Activated naive CD8-positive, alpha-beta T cell treated with anti-CD3 and anti-CD28 coated beads for 36 hours (primary cell): ENCODE measurements around the gene RNF222. TPM values are rescaled to one million over a fixed set of nuclear protein-coding genes. Genes with fewer than 3 reads are reported as not detected.
"Not testable (repeated sequence)": the region's sequence is repeated elsewhere in the genome, so short reads cannot be mapped to it uniquely, and the experiment has no call there.

ENCODE experiments used
- DNase-seq: peaks from one replicate; pipeline ENCODE4 v3.0.0; 2021
- H3K27ac Mint-ChIP-seq: one replicate; pipeline ENCODE4 v1.8.0; 2022; ENCODE audit warnings: mild to moderate bottlenecking, moderate library complexity, mixed read lengths
- H3K27me3 Mint-ChIP-seq: one replicate; pipeline ENCODE4 v1.8.0; 2022; ENCODE audit warnings: mild to moderate bottlenecking, mixed read lengths
- H3K36me3 Mint-ChIP-seq: one replicate; pipeline ENCODE4 v1.8.0; 2021; ENCODE audit warnings: mild to moderate bottlenecking, mixed read lengths
- H3K4me1 Mint-ChIP-seq: one replicate; pipeline ENCODE4 v1.8.0; 2021; ENCODE audit warnings: mixed read lengths
- H3K4me3 Mint-ChIP-seq: one replicate; pipeline ENCODE4 v1.8.0; 2022; ENCODE audit warnings: mild to moderate bottlenecking, moderate library complexity, mixed read lengths
- H3K9me3 Mint-ChIP-seq: one replicate; pipeline ENCODE4 v1.8.0; 2022; ENCODE audit warnings: mixed read lengths
- total RNA-seq, 2 experiments: library from RNA; stranded (reverse); gene quantifications; one replicate each; pipeline ENCODE4 v1.2.3, GENCODE V29; 2021

Gene RNF222
- total RNA-seq, 2 experiments from 2014 or later: 0.14 to 0.22 TPM

DNA sequence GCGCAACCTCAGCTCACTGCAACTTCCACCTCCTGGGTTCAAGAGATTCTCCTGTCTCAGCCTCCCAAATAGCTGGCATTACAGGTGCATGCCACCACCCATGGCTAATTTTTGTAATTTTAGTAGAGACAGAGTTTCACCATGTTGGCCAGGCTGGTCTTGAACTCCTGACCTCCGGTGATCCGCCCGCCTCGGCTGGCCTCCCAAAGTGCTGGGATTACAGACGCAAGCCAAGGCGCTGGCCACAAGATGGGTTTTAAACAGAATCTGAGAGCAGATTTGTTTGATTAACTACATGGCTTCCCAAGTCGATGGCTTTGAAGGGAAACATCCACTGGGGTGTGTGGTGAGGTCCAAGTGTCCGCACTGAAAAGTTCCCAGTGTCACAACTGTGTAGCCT is 3.1 kb downstream of the RNF222 start:
- not testable (repeated sequence) for H3K4me1 Mint-ChIP-seq, H3K4me3 Mint-ChIP-seq, DNase-seq, H3K36me3 Mint-ChIP-seq, H3K9me3 Mint-ChIP-seq, H3K27ac Mint-ChIP-seq
- peaks cover 12% of the 10 kb centered on the region for H3K27me3 Mint-ChIP-seq

DNA sequence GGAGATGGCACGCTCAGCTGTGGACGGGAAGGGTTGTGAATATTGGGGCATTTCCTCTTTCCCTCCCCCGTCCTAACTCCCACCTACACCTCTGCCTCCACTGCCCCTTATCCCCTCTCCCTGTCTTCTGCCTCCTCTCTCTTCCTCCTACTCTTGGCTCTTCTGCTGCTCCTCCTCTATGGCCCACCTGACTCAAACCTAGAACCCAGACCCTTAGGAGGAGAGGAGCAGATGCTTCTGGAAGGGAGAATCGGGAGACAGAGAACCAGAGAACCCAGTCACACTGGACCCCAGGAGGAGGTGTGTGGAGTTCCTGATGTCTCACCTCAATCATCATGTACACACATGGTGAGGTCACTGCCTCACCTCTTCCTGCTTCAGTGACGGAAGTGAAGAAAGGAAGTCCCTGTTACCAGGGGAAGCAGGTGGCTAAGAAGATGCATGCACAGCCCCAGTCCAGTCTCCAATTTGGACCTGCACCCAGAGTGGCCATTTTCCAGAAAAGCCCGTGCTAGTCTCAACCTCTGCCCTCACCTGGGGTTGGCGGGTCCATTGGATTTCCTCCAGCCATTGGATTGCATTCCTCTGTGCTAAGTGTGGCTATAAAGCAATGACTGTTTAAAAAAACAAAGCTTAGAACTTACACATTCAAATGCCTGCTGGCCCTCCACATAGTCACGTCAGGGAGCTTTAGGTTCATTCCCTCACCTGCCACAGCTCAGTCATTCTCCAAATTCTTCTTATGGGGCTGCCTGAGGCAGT is 4.0 kb downstream of the RNF222 start:
- DNase-seq: peak; percentile 28
- H3K4me1 Mint-ChIP-seq: peaks cover 9% of the 10 kb centered on the region
- H3K27me3 Mint-ChIP-seq: peaks cover 12% of the 10 kb centered on the region
- no peak overlapping the region for H3K4me3 Mint-ChIP-seq
- H3K27ac Mint-ChIP-seq: peak overlapping the region; percentile 86
- H3K36me3 Mint-ChIP-seq: no peaks in the 10 kb centered on the region
- H3K9me3 Mint-ChIP-seq: no peaks in the 10 kb centered on the region

GRCh38 chr17:8392674-8393469 is 4.8 kb downstream of the RNF222 start:
- no peak for DNase-seq
- peak overlapping the region; percentile 86 for H3K27ac Mint-ChIP-seq
- peaks cover 9% of the 10 kb centered on the region for H3K4me1 Mint-ChIP-seq
- peaks cover 4% of the 10 kb centered on the region for H3K27me3 Mint-ChIP-seq
- no peaks in the 10 kb centered on the region for H3K36me3 Mint-ChIP-seq
- H3K4me3 Mint-ChIP-seq: no peak overlapping the region
- no peaks in the 10 kb centered on the region for H3K9me3 Mint-ChIP-seq

DNA sequence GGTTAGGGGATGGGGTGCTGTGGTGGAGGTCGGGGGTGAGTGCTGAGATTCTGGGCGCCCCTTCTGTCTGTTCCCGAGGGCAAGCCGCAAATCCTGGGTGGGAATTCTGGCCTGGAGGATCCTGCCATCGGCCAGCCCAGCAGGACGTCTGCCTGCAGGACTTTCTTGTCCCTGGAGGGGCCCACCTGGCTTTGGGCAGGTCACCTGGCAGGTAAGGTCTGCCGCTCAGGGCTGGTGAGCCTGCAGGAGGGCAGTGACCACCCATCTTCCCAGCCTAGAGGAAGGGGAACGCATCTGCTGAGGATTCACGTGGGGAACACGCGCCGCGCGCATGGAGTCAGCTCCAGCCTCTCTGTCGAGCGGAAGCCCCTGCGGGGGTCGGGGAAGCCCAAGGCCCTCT is 5.4 kb downstream of the RNF222 start:
- no peaks in the 10 kb centered on the region for H3K27me3 Mint-ChIP-seq
- no peaks in the 10 kb centered on the region for H3K36me3 Mint-ChIP-seq
- H3K4me1 Mint-ChIP-seq: peaks cover 9% of the 10 kb centered on the region
- no peak for DNase-seq
- no peaks in the 10 kb centered on the region for H3K9me3 Mint-ChIP-seq
- H3K27ac Mint-ChIP-seq: no peak overlapping the region
- no peak overlapping the region for H3K4me3 Mint-ChIP-seq

DNA sequence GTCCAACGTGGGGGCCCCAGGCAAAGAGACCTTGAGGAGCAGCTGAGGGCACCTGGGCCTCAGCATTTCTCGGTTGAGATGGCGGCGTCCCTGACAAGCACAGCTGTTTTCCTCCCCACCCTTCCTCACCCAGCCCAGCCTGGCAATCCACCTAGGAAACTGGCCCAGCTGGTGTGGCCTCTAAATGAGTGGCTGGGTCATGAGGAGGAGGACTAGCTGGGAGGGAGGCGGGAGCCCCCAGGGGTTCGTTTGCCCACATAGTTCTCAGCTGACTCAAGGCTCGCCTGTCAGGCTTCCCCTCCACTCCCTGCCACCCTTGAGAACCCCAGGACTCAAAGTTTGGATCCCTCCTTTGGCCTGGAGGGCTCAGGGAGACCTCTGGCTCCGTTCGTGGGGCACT is 5.9 kb downstream of the RNF222 start:
- Mint-ChIP-seq H3K27me3 (no peaks in the 10 kb centered on the region), H3K36me3 (no peaks in the 10 kb centered on the region), H3K4me1 (peaks cover 12% of the 10 kb centered on the region), H3K4me3 (no peak overlapping the region), H3K27ac (no peak overlapping the region), H3K9me3 (no peaks in the 10 kb centered on the region)
- no peak for DNase-seq

GRCh38 chr17:8387914-8388651 is 9.5 kb downstream of the RNF222 start:
- H3K9me3 Mint-ChIP-seq: no peaks in the 10 kb centered on the region
- peaks cover 17% of the 10 kb centered on the region for H3K4me1 Mint-ChIP-seq
- peaks cover under 1% of the 10 kb centered on the region for H3K27me3 Mint-ChIP-seq
- DNase-seq: no peak
- no peak overlapping the region for H3K4me3 Mint-ChIP-seq
- no peak overlapping the region for H3K27ac Mint-ChIP-seq
- H3K36me3 Mint-ChIP-seq: peaks cover under 1% of the 10 kb centered on the region

GRCh38 chr17:8386841-8387240 is 10.8 kb downstream of the RNF222 start:
- Mint-ChIP-seq H3K36me3 (peaks cover 13% of the 10 kb centered on the region), H3K4me3 (no peak overlapping the region), H3K27ac (no peak overlapping the region), H3K4me1 (peaks cover 22% of the 10 kb centered on the region), H3K9me3 (no peaks in the 10 kb centered on the region), H3K27me3 (peaks cover 5% of the 10 kb centered on the region)
- DNase-seq: no peak

DNA sequence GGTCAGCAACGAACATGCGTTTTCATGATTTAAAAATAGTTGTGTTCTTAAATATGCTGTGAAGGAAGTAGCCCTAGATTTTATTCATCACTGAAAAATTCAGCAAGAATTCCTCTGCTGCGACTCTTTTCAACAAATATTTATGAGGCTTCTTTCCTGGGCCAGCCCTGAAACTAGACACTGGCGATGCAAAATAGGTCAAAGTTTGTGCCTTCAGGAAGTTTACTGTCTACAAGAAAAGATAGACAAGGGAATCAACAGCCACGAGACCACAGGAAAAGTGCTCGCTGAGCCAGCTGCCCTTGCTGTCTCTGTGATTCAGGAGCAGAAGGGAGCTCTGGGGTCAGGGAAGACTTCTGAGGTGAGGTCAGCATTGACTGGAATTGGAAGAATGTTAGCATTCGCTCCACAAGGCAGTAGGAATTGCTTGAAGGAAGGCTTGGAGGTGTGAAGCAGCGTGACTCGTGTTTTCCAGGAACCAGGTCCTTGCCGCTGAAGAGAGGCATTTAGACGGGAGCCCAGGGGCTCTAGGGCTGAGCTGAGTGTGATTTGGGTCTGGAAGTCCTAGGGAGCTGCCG is 12.7 kb downstream of the RNF222 start:
- Mint-ChIP-seq H3K9me3 (no peaks in the 10 kb centered on the region), H3K4me3 (peak overlapping the region; percentile 97), H3K27ac (no peak overlapping the region), H3K4me1 (peaks cover 36% of the 10 kb centered on the region), H3K36me3 (peaks cover 32% of the 10 kb centered on the region), H3K27me3 (peaks cover 5% of the 10 kb centered on the region)
- no peak for DNase-seq

DNA sequence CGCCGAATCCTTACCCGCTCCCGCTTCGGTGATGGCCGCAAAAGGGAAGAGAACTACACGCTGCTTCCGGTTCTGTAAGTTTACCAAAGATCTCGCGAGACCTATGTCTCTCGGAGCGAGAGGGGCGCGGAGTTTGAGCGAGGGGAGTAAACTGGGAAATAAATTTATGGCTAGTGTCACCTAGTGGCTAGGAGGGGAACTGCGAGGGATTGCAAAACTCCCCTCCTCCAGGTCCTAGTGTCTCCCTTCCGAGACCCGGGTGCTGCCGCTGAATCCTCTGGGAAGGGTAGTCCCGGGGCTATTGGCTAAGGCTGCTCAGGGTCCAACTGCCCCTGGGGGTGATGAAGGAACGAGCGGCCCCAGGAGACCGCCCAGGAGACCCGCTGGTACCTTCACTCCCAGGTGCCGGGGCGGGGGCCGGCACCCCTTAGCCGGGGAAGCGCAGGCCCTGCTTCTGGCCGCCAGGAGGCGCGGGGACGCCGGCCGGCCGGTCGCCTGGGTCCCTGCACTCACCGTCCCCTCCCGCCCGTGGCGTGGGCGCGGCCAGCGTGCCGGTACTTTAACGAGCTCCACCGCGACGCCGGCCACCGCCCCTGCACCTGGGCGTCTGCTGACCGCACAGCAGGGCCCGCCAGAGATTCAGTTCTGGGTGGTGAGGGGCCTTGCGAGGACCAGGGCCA is 14.3 kb downstream of the RNF222 start, which contains the start of gene RPL26:
RPL26 (minus strand) TSS at position 51 of the 680 bp plus-strand sequence. CDS start 883 bp downstream, outside the sequence.
- H3K27ac Mint-ChIP-seq: peak within 1 kb of the TSS; percentile 99
- H3K4me1 Mint-ChIP-seq: peaks cover 49% of the 10 kb centered on the region
- no peaks in the 10 kb centered on the region for H3K9me3 Mint-ChIP-seq
- DNase-seq: peak; percentile 92
- peak within 1 kb of the TSS; percentile 97 for H3K4me3 Mint-ChIP-seq
- H3K27me3 Mint-ChIP-seq: peaks cover 5% of the 10 kb centered on the region
- H3K36me3 Mint-ChIP-seq: peaks cover 47% of the 10 kb centered on the region

DNA sequence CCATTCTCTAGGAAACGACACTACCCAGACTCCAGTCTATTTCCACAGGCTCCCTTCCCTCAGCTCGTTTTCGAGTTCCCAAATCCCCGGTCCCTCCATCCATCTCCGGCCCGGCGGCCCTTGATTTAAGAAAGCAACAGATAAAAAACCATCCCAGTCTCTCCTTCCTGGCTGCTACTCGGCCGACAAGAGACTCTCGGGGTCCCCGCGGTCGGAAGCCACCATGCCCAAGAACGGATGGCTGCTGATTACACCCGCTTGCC is 14.8 kb downstream of the RNF222 start:
- H3K4me1 Mint-ChIP-seq: peaks cover 53% of the 10 kb centered on the region
- peak overlapping the region; percentile 97 for H3K4me3 Mint-ChIP-seq
- H3K27me3 Mint-ChIP-seq: peaks cover 5% of the 10 kb centered on the region
- peaks cover 52% of the 10 kb centered on the region for H3K36me3 Mint-ChIP-seq
- no peaks in the 10 kb centered on the region for H3K9me3 Mint-ChIP-seq
- peak overlapping the region; percentile 99 for H3K27ac Mint-ChIP-seq
- no peak for DNase-seq

DNA sequence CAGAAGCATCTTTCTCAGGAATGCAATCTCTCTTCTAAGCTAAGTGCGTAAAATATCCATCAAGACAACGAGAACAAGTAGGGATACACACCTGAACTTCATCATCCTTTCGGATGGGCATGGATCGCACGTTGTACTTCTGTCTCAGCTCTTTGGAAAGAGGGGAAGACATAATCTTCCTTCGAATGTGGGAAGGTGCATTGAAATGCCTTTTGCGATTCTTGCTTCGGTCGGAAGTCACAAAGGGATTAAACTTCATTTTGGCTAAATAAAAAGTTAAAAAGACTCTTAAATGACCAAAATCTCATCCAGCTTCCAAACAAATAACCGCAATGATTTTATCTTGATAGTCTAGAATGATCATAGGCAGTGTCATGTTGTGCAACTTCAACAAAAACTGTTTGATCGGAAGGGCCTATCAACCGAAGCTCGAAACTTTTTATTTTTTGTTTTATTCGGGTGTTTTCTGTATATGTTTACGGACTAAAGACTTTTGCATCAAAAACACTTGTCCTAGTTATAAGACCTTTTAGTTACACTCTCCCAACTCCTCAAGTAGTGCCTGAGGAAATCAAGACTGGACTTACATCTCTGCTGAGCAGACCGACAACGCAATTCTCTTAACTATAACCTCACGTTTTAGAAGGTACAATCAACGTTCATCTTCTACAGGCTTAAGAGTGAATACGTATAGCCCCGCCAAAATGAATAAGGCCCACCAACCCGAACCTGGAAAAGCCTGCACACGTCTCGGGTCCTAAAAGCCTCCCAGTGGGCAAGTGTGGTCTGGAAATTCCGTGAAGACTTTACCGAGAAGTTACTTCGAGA is 15.4 kb downstream of the RNF222 start:
- no peak for DNase-seq
- peaks cover 5% of the 10 kb centered on the region for H3K27me3 Mint-ChIP-seq
- H3K27ac Mint-ChIP-seq: peak overlapping the region; percentile 99
- peaks cover 56% of the 10 kb centered on the region for H3K36me3 Mint-ChIP-seq
- no peaks in the 10 kb centered on the region for H3K9me3 Mint-ChIP-seq
- peaks cover 58% of the 10 kb centered on the region for H3K4me1 Mint-ChIP-seq
- H3K4me3 Mint-ChIP-seq: peak overlapping the region; percentile 97

- H3K4me1 Mint-ChIP-seq: peaks cover 66% of the 10 kb centered on the region
- H3K27me3 Mint-ChIP-seq: peaks cover 5% of the 10 kb centered on the region
- peaks cover 75% of the 10 kb centered on the region for H3K36me3 Mint-ChIP-seq
- no peaks in the 10 kb centered on the region for H3K9me3 Mint-ChIP-seq
- H3K4me3 Mint-ChIP-seq: peak overlapping the region; percentile 97
- H3K27ac Mint-ChIP-seq: peak overlapping the region; percentile 99
- no peak for DNase-seq
Measured at GRCh38 chr17:8380049-8380448, 17.6 kb downstream of the RNF222 start.

DNA sequence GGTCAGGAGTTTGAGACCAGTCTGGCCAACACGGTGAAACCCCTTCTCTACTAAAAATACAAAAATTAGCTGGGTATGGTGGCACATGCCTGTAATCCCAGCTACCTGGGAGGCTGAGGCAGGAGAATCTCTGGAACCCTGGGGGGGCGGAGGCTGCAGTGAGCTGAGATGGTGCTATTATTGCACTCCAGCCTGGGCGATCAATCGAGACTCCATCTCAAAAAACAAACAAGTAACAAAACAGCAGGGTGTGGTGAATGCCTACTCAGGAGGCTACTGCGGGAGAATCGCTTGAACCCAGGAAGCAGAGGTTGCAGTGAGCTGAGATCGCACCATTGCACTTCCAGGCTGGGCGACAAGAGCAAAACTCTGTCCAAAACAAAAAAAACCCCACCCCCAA is 19.5 kb downstream of the RNF222 start:
- not testable (repeated sequence) for H3K27me3 Mint-ChIP-seq, H3K9me3 Mint-ChIP-seq, DNase-seq
- Mint-ChIP-seq H3K36me3 (peaks cover 78% of the 10 kb centered on the region), H3K4me1 (peaks cover 58% of the 10 kb centered on the region), H3K4me3 (peak overlapping the region; percentile 85), H3K27ac (peak overlapping the region; percentile 60)

DNA sequence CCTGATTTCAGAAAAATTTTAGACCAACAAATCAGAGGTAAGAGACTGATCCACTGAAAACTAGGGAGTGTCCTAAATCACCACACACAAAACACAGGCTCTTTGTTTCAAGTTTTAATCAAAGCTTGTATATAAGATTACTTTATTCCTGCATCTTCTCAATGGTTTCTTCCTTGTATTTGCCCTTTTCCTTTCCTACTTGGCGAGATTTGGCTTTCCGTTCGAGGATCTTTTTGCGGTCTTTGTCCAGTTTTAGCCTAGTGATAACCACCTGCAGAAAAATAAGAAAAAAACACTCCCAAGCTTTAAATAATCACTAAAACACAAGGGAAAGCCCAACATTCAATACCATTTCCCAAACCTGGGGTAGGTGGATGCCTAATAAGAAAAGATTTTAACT is 20.2 kb downstream of the RNF222 start:
- H3K4me1 Mint-ChIP-seq: peaks cover 54% of the 10 kb centered on the region
- H3K27me3 Mint-ChIP-seq: no peaks in the 10 kb centered on the region
- no peak for DNase-seq
- no peaks in the 10 kb centered on the region for H3K9me3 Mint-ChIP-seq
- peak overlapping the region; percentile 85 for H3K27ac Mint-ChIP-seq
- peaks cover 71% of the 10 kb centered on the region for H3K36me3 Mint-ChIP-seq
- H3K4me3 Mint-ChIP-seq: peak overlapping the region; percentile 85
